GM03348 (cell line): ENCODE results near the gene LRRC61.

ENCODE experiments used
- DNase-seq: peaks from one replicate; pipeline ENCODE4 v3.0.0; 2012; ENCODE audit warnings: low spot score

The LRRC61 gene

GRCh38 chr7:150330211-150330885 lies 7.2 kb downstream of the LRRC61 start:
- DNase-seq = no peak

- DNase-seq = no peak
Measured at GRCh38 chr7:150332852-150333635, 9.9 kb downstream of the LRRC61 start.

- DNase-seq = no peak
Measured at GRCh38 chr7:150333659-150334058, 10.5 kb downstream of the LRRC61 start.

- DNase-seq = no peak
Measured at GRCh38 chr7:150334108-150334507, 11.0 kb downstream of the LRRC61 start.

- peak; percentile 82 for DNase-seq
Measured at GRCh38 chr7:150335108-150335773, 12.1 kb downstream of the LRRC61 start.

- DNase-seq = no peak
Measured at GRCh38 chr7:150335774-150336112, 12.6 kb downstream of the LRRC61 start.

GRCh38 chr7:150336746-150337145 lies 13.6 kb downstream of the LRRC61 start:
- DNase-seq = no peak

- DNase-seq = no peak
Measured at GRCh38 chr7:150337179-150337578, 14.0 kb downstream of the LRRC61 start.

GRCh38 chr7:150337659-150338081 lies 14.5 kb downstream of the LRRC61 start:
- no peak for DNase-seq

- DNase-seq = no peak
Measured at GRCh38 chr7:150338166-150338829, 15.1 kb downstream of the LRRC61 start.

- DNase-seq = no peak
Measured at GRCh38 chr7:150339409-150339809, 16.3 kb downstream of the LRRC61 start.

- peak; percentile 72 for DNase-seq
Measured at GRCh38 chr7:150340024-150340749, 17.0 kb downstream of the LRRC61 start.

- DNase-seq = no peak
Measured at GRCh38 chr7:150340875-150341262, 17.7 kb downstream of the LRRC61 start.

GRCh38 chr7:150341263-150342120 lies 18.3 kb downstream of the LRRC61 start, which contains the start of gene RARRES2:
Gene RARRES2 (minus strand): TSS chr7:150341629. CDS start chr7:150340609, 1,020 bp downstream.
- DNase-seq = peak; percentile 34

- DNase-seq = no peak
Measured at GRCh38 chr7:150342121-150342408, 18.9 kb downstream of the LRRC61 start.

- no peak for DNase-seq
Measured at GRCh38 chr7:150343225-150343624, 20.1 kb downstream of the LRRC61 start.

GRCh38 chr7:150344299-150344698 lies 21.1 kb downstream of the LRRC61 start:
- no peak for DNase-seq

GRCh38 chr7:150345012-150345411 lies 21.9 kb downstream of the LRRC61 start:
- DNase-seq = no peak

- DNase-seq = no peak
Measured at GRCh38 chr7:150346922-150347321, 23.8 kb downstream of the LRRC61 start.

GRCh38 chr7:150351587-150352194 lies 28.5 kb downstream of the LRRC61 start:
- DNase-seq = no peak

- no peak for DNase-seq
Measured at GRCh38 chr7:150355666-150356059, 32.5 kb downstream of the LRRC61 start.
